ENCODE data around the gene BET1. TPM values are rescaled to one million over a fixed set of nuclear protein-coding genes. Genes with fewer than 3 reads are reported as not detected.
A peak's percentile ranks its signal among the peaks of the same experiment; 100 is the strongest.

Gene BET1
- total RNA-seq, 2 experiments from 2014 or later, result 14.3 to 31.6 TPM

GRCh38 chr7:93955304-93955703, 48.9 kb downstream of the BET1 start:
- peak overlapping the region; percentile 23; the same call in 1 of the 2 replicates for H2AFZ ChIP-seq (ENCODE audit: low read length)
- intact Hi-C loops (cut with micrococcal nuclease; ENCODE audit: unreplicated experiment), result no loop called here
- peaks cover 3% of the 10 kb centered on the region; the same call in 1 of the 2 replicates for H3K9me2 ChIP-seq (ENCODE audit: insufficient read depth, low read length)
- peaks cover 7% of the 10 kb centered on the region for H3K4me1 ChIP-seq (ENCODE audit: insufficient read depth, low read length, poor library complexity, severe bottlenecking)
- no peaks in the 10 kb centered on the region for H3K9me3 ChIP-seq (ENCODE audit: low read length)
- no peak overlapping the region for H3K27ac ChIP-seq (ENCODE audit: low read depth, low read length, poor library complexity, severe bottlenecking)
- H4K20me1 ChIP-seq (ENCODE audit: insufficient read depth, low read length), result no peaks in the 10 kb centered on the region
- H3K4me2 ChIP-seq (ENCODE audit: low read length), result no peak overlapping the region
- no peaks in the 10 kb centered on the region for H3K36me3 ChIP-seq (ENCODE audit: insufficient read depth, low read length)
- CTCF ChIA-PET (ENCODE audit: unreplicated experiment), result no interaction called here
- TF ChIP-seq EZH2phosphoT487 (IDR thresholded peaks at IDR 0.05; ENCODE audit: borderline replicate concordance, low read depth, low read length), result no peak
- TF ChIP-seq, protein P1, sequence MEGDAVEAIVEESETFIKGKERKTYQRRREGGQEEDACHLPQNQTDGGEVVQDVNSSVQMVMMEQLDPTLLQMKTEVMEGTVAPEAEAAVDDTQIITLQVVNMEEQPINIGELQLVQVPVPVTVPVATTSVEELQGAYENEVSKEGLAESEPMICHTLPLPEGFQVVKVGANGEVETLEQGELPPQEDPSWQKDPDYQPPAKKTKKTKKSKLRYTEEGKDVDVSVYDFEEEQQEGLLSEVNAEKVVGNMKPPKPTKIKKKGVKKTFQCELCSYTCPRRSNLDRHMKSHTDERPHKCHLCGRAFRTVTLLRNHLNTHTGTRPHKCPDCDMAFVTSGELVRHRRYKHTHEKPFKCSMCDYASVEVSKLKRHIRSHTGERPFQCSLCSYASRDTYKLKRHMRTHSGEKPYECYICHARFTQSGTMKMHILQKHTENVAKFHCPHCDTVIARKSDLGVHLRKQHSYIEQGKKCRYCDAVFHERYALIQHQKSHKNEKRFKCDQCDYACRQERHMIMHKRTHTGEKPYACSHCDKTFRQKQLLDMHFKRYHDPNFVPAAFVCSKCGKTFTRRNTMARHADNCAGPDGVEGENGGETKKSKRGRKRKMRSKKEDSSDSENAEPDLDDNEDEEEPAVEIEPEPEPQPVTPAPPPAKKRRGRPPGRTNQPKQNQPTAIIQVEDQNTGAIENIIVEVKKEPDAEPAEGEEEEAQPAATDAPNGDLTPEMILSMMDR (conservative IDR thresholded peaks at IDR 0.05; ENCODE audit: low read length), result no peak
- DNase-seq (ENCODE audit: low spot score), result no peak
- no TSS peak for BruUV-seq (replicated peaks)
- H3K4me3 ChIP-seq (ENCODE audit: low read depth, low read length, poor library complexity, severe bottlenecking), result no peak overlapping the region
- POLR2A ChIA-PET, result interaction anchor here (2.3 kb wide), 1 partner anchor 9 kb away, joined by 8 read pairs; no protein-coding TSS in a partner anchor
- no peaks in the 10 kb centered on the region for H3K79me2 ChIP-seq (ENCODE audit: insufficient read depth, low read depth, low read length)

GRCh38 chr7:93949423-93949822, 54.7 kb downstream of the BET1 start:
- Histone ChIP-seq H3K9me2 (ENCODE audit: insufficient read depth, low read length) (no peaks in the 10 kb centered on the region), H3K9me3 (ENCODE audit: low read length) (no peaks in the 10 kb centered on the region), H3K79me2 (ENCODE audit: insufficient read depth, low read depth, low read length) (no peaks in the 10 kb centered on the region), H4K20me1 (ENCODE audit: insufficient read depth, low read length) (no peaks in the 10 kb centered on the region), H2AFZ (ENCODE audit: low read length) (no peak overlapping the region), H3K4me1 (ENCODE audit: insufficient read depth, low read length, poor library complexity, severe bottlenecking) (no peaks in the 10 kb centered on the region), H3K36me3 (ENCODE audit: insufficient read depth, low read length) (no peaks in the 10 kb centered on the region), H3K27ac (ENCODE audit: low read depth, low read length, poor library complexity, severe bottlenecking) (no peak overlapping the region), H3K4me2 (ENCODE audit: low read length) (no peak overlapping the region), H3K4me3 (ENCODE audit: low read depth, low read length, poor library complexity, severe bottlenecking) (no peak overlapping the region)
- DNase-seq (ENCODE audit: low spot score), result no peak
- intact Hi-C loops (cut with micrococcal nuclease; ENCODE audit: unreplicated experiment), result no loop called here
- TF ChIP-seq, protein P1 (conservative IDR thresholded peaks at IDR 0.05; ENCODE audit: low read length), result no peak
- no peak for TF ChIP-seq EZH2phosphoT487 (IDR thresholded peaks at IDR 0.05; ENCODE audit: borderline replicate concordance, low read depth, low read length)
- CTCF ChIA-PET (ENCODE audit: unreplicated experiment), result no interaction called here
- BruUV-seq (replicated peaks), result no TSS peak
- POLR2A ChIA-PET, result interaction anchor here (0.6 to 1.1 kb wide), 5 partner anchors 8 to 35 kb away, joined by 3 to 4 read pairs (median 3); no protein-coding TSS in a partner anchor

DNA sequence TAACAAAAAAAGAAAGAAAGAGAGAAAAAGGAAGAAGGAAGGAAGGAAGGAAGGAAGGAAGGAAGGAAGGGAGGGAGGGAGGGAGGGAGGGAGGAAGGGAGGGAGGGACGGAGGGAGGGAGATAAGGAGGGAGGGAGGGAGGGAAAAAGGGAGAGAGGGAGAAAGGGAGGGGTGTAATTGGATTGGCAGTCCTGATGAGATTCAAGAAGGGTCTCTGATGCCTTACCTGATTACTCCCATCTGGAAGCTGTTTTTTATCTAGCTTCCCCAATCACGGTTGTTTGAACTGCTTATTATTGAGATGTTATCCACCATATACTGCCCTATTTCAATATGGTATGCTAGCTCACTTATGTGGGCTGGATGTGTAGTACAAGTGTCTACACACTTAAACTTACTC, 55.3 kb downstream of the BET1 start:
- BruUV-seq (replicated peaks), result no TSS peak
- H3K4me3 ChIP-seq (ENCODE audit: low read depth, low read length, poor library complexity, severe bottlenecking), result no peak overlapping the region
- no peak overlapping the region for H3K27ac ChIP-seq (ENCODE audit: low read depth, low read length, poor library complexity, severe bottlenecking)
- intact Hi-C loops (cut with micrococcal nuclease; ENCODE audit: unreplicated experiment), result no loop called here
- no peak overlapping the region for H2AFZ ChIP-seq (ENCODE audit: low read length)
- ChIA-PET POLR2A (interaction anchor here (0.6 to 1.1 kb wide), 4 partner anchors 24 to 36 kb away, joined by 3 read pairs; no protein-coding TSS in a partner anchor), CTCF (ENCODE audit: unreplicated experiment) (no interaction called here)
- no peak overlapping the region for H3K4me2 ChIP-seq (ENCODE audit: low read length)
- H3K36me3 ChIP-seq (ENCODE audit: insufficient read depth, low read length), result no peaks in the 10 kb centered on the region
- DNase-seq (ENCODE audit: low spot score), result no peak
- H3K9me3 ChIP-seq (ENCODE audit: low read length), result no peaks in the 10 kb centered on the region
- H3K79me2 ChIP-seq (ENCODE audit: insufficient read depth, low read depth, low read length), result no peaks in the 10 kb centered on the region
- H3K4me1 ChIP-seq (ENCODE audit: insufficient read depth, low read length, poor library complexity, severe bottlenecking), result no peaks in the 10 kb centered on the region
- H3K9me2 ChIP-seq (ENCODE audit: insufficient read depth, low read length), result no peaks in the 10 kb centered on the region
- no peaks in the 10 kb centered on the region for H4K20me1 ChIP-seq (ENCODE audit: insufficient read depth, low read length)
- TF ChIP-seq, protein P1 (conservative IDR thresholded peaks at IDR 0.05; ENCODE audit: low read length), result no peak
- TF ChIP-seq EZH2phosphoT487 (IDR thresholded peaks at IDR 0.05; ENCODE audit: borderline replicate concordance, low read depth, low read length), result no peak

Measured in OCI-LY7 (cell line).